ENCODE results near the gene SYDE1.

The SYDE1 gene

GRCh38 chr19:15108845-15109767 is 1.9 kb downstream of the SYDE1 start:
- no peak for DNase-seq (ENCODE audit: low read depth, low spot score)

GRCh38 chr19:15109768-15110417 is 2.7 kb downstream of the SYDE1 start:
- DNase-seq (ENCODE audit: low read depth, low spot score) = no peak

GRCh38 chr19:15110418-15110815 is 3.2 kb downstream of the SYDE1 start:
- no peak for DNase-seq (ENCODE audit: low read depth, low spot score)

- no peak for DNase-seq (ENCODE audit: low read depth, low spot score)
These were observed 4.6 kb downstream of the SYDE1 start for GRCh38 chr19:15111758-15112157.

- DNase-seq (ENCODE audit: low read depth, low spot score) = no peak
These were observed 5.2 kb downstream of the SYDE1 start for GRCh38 chr19:15112385-15112784.

- no peak for DNase-seq (ENCODE audit: low read depth, low spot score)
These were observed 6.3 kb downstream of the SYDE1 start for GRCh38 chr19:15113245-15114152.

- DNase-seq (ENCODE audit: low read depth, low spot score) = no peak
These were observed 6.9 kb downstream of the SYDE1 start for GRCh38 chr19:15114153-15114540.

- DNase-seq (ENCODE audit: low read depth, low spot score) = no peak
These were observed 7.9 kb downstream of the SYDE1 start for GRCh38 chr19:15115080-15115479.

- DNase-seq (ENCODE audit: low read depth, low spot score) = no peak
These were observed 8.8 kb downstream of the SYDE1 start for GRCh38 chr19:15115762-15116615.

GRCh38 chr19:15116856-15117255 is 9.7 kb downstream of the SYDE1 start:
- DNase-seq (ENCODE audit: low read depth, low spot score) = no peak

GRCh38 chr19:15118248-15118647 is 11.0 kb downstream of the SYDE1 start:
- no peak for DNase-seq (ENCODE audit: low read depth, low spot score)

- no peak for DNase-seq (ENCODE audit: low read depth, low spot score)
These were observed 11.7 kb downstream of the SYDE1 start for GRCh38 chr19:15118789-15119494.

GRCh38 chr19:15120135-15121026 is 13.2 kb downstream of the SYDE1 start:
- DNase-seq (ENCODE audit: low read depth, low spot score) = no peak

GRCh38 chr19:15122331-15123030 is 15.3 kb downstream of the SYDE1 start:
- DNase-seq (ENCODE audit: low read depth, low spot score) = no peak

GRCh38 chr19:15123031-15123890 is 16.1 kb downstream of the SYDE1 start:
- no peak for DNase-seq (ENCODE audit: low read depth, low spot score)

- DNase-seq (ENCODE audit: low read depth, low spot score) = no peak
These were observed 16.7 kb downstream of the SYDE1 start for GRCh38 chr19:15123900-15124299.

- DNase-seq (ENCODE audit: low read depth, low spot score) = no peak
These were observed 17.5 kb downstream of the SYDE1 start for GRCh38 chr19:15124572-15125231.
